ENCODE data around the gene NCKAP5L. TPM values are rescaled to one million over a fixed set of nuclear protein-coding genes. Genes with fewer than 3 reads are reported as not detected.

Gene NCKAP5L
- total and polyA plus RNA-seq, 2 of the 8 experiments (the other 6 are each of a cell fraction or from before 2014, with no cell fraction given): 9.4 to 27.9 TPM

DNA sequence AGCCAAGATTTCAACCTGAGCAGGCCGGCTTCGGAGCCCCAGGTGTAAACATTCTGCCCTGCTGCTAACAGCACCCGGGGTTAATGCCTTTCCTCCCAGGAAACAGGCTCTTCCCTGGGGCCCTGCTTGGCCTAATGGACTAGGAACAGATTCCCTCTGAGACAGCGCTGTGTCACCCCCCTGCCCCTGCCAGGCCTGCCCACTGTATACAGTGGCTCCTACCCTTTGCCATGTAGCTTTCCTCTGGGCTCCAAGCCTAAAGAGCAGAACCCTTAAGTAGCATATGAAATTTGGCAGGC, 43.0 kb upstream of the NCKAP5L start:
- H2BK15ac ChIP-seq (ENCODE audit: low read length): no peak overlapping the region
- DNase-seq (ENCODE audit: low read depth in 1 of 2, low spot score in 2 of 2) (peak in 1 of 2 experiments; percentile 23), FAIRE-seq (no peak)
- H3K18ac ChIP-seq (ENCODE audit: extremely low read depth, low read length): no peak overlapping the region
- peaks cover 0 to 3% (median 1%) of the 10 kb centered on the region in 4 experiments; a peak in 3 of 7 replicates for H3K4me1 ChIP-seq (replicated peaks in 1 of 4; ENCODE audit: control insufficient read depth in 3 of 4, insufficient read depth in 4 of 4, low read length in 3 of 4)
- no peak overlapping the region for H3K4me3 ChIP-seq (ENCODE audit: extremely low read depth in 1 of 4, insufficient read depth in 2 of 4, low read depth in 3 of 4, low read length in 4 of 4)
- H3K79me1 ChIP-seq (ENCODE audit: low read depth, low read length): no peaks in the 10 kb centered on the region
- H3K27ac ChIP-seq (ENCODE audit: low read depth, low read length): no peak overlapping the region
- no peaks in the 10 kb centered on the region for H3K9me3 ChIP-seq (ENCODE audit: insufficient read depth in 2 of 2, low read depth in 1 of 2, low read length in 1 of 2)
- no peaks in the 10 kb centered on the region for H3K27me3 ChIP-seq (replicated peaks in 1 of 4; ENCODE audit: control insufficient read depth in 3 of 4, extremely low read depth in 1 of 4, insufficient read depth in 3 of 4, low read length in 3 of 4)
- H2BK20ac ChIP-seq (ENCODE audit: low read length): no peak overlapping the region
- no peak overlapping the region for H3K23ac ChIP-seq (ENCODE audit: insufficient read length)
- H3K9ac ChIP-seq (replicated peaks in 1 of 4; ENCODE audit: extremely low read depth in 1 of 4, low read depth in 3 of 4, low read length in 3 of 4): no peak overlapping the region
- no peak overlapping the region for H3K4ac ChIP-seq (replicated peaks; ENCODE audit: insufficient read length, low read depth, low read length)
- H3K36me3 ChIP-seq (ENCODE audit: control insufficient read depth in 2 of 4, insufficient read depth in 4 of 4, low read length in 3 of 4): no peaks in the 10 kb centered on the region
- TF ChIP-seq RFX5 (IDR thresholded peaks at IDR 0.05; ENCODE audit: borderline replicate concordance, low read depth, low read length) (no peak), CHD2 (IDR thresholded peaks at IDR 0.05; ENCODE audit: low read length) (no peak), CREB1 (IDR thresholded peaks at IDR 0.05) (no peak), SIX5 (IDR thresholded peaks at IDR 0.05; ENCODE audit: low read depth, low read length) (no peak), BCL11A (IDR thresholded peaks at IDR 0.05; ENCODE audit: low read depth in 2 of 2, low read length in 2 of 2) (no peak), GABPA (IDR thresholded peaks at IDR 0.05; ENCODE audit: borderline replicate concordance, insufficient read depth, low read length) (no peak), TBP (IDR thresholded peaks at IDR 0.05; ENCODE audit: low read depth, low read length) (no peak), EP300 (IDR thresholded peaks at IDR 0.05; ENCODE audit: borderline replicate concordance in 1 of 2, low read depth in 2 of 2, low read length in 2 of 2) (no peak)
- no peak overlapping the region for H2BK5ac ChIP-seq (ENCODE audit: low read depth, low read length)
- ChIA-PET CTCF (ENCODE audit: partially characterized antibody) (interaction anchor here (0.5 to 10.0 kb wide), 13 partner anchors 16 to 183 kb away, joined by 3 to 137 read pairs (median 4); no protein-coding TSS in a partner anchor), POLR2A (ENCODE audit: partially characterized antibody) (interaction anchor here (0.6 kb wide), 1 partner anchor 30 kb away, joined by 4 read pairs; no protein-coding TSS in a partner anchor)
- H3K23me2 ChIP-seq (ENCODE audit: low read depth, low read length): no peaks in the 10 kb centered on the region
- no peak overlapping the region for H3K14ac ChIP-seq (ENCODE audit: insufficient read length)
- no peak overlapping the region for H2AK5ac ChIP-seq (ENCODE audit: low read depth, low read length)
- no peak overlapping the region for H2AFZ ChIP-seq (ENCODE audit: low read length)
- H4K8ac ChIP-seq (ENCODE audit: extremely low read depth, insufficient read depth, low read length): no peak overlapping the region
- no peak overlapping the region for H4K91ac ChIP-seq (replicated peaks; ENCODE audit: insufficient read length, low read length)
- H3K79me2 ChIP-seq (ENCODE audit: control insufficient read depth in 1 of 2, insufficient read depth in 2 of 2, low read length in 2 of 2): no peaks in the 10 kb centered on the region
- H3K56ac ChIP-seq (replicated peaks; ENCODE audit: insufficient read length, low read depth, low read length): no peak overlapping the region
- H2BK12ac ChIP-seq (ENCODE audit: low read depth, low read length): no peak overlapping the region
- WGBS, 2 experiments (ENCODE audit: extremely low coverage in 1 of 2, insufficient coverage in 1 of 2, insufficient read length in 1 of 2, insufficient replicate concordance in 2 of 2, low coverage in 1 of 2, low lambda C conversion rate in 2 of 2, missing lambda C conversion rate in 1 of 2): 93% methylated on average over 4 of the region's 4 CpGs; no CpG with 5 or more reads in 1 of the 2 experiments
- no peak overlapping the region for H3K4me2 ChIP-seq (ENCODE audit: insufficient read depth in 1 of 2, low read depth in 2 of 2, low read length in 2 of 2)
- H4K5ac ChIP-seq (ENCODE audit: insufficient read length, low read depth, low read length): no peak overlapping the region
- no peaks in the 10 kb centered on the region for H4K20me1 ChIP-seq (replicated peaks in 1 of 2; ENCODE audit: control insufficient read depth in 1 of 2, insufficient read depth in 2 of 2, low read length in 2 of 2)
- no peak overlapping the region for H2BK120ac ChIP-seq (replicated peaks; ENCODE audit: low read depth, low read length)

All from H1 (cell line).